Chondrocyte (in vitro differentiated cells): ENCODE measurements around the gene HMGN1. TPM values are rescaled to one million over a fixed set of nuclear protein-coding genes. Genes with fewer than 3 reads are reported as not detected.

ENCODE experiments used
- DNase-seq: peaks from one replicate; pipeline ENCODE4 v3.0.0; 2021; ENCODE audit warnings: mixed read lengths, low spot score
- H3K27ac Mint-ChIP-seq: one replicate; pipeline ENCODE4 v1.8.0; 2021; ENCODE audit warnings: mild to moderate bottlenecking, moderate library complexity, mixed read lengths; ENCODE audit not compliant: unreplicated experiment
- H3K27me3 Mint-ChIP-seq: 2 replicates; pipeline ENCODE4 v1.8.0; 2021; ENCODE audit warnings: low read depth, mixed read lengths
- H3K36me3 Mint-ChIP-seq: 2 replicates; pipeline ENCODE4 v1.8.0; 2021; ENCODE audit warnings: low read depth, mixed read lengths
- H3K4me1 Mint-ChIP-seq: 2 replicates; pipeline ENCODE4 v1.8.0; 2021; ENCODE audit warnings: low read depth, mild to moderate bottlenecking, mixed read lengths
- H3K4me3 Mint-ChIP-seq: one replicate; pipeline ENCODE4 v1.8.0; 2021; ENCODE audit warnings: mild to moderate bottlenecking, moderate library complexity, mixed read lengths; ENCODE audit not compliant: unreplicated experiment
- H3K9me3 Mint-ChIP-seq: 2 replicates; pipeline ENCODE4 v1.8.0; 2021; ENCODE audit warnings: low read depth, mixed read lengths
- total RNA-seq: library from RNA; stranded (reverse); gene quantifications from 3 replicates; pipeline ENCODE4 v1.2.1, GENCODE V29; 2021
- TF ChIP-seq, protein P1 (sequence below): fragments of 200-600 bp; sonication (generic); IDR thresholded peaks from 2 replicates; pipeline ENCODE4 v1.5.0; 2021; ENCODE audit warnings: antibody characterized with exemption, mild to moderate bottlenecking, moderate library complexity

HMGN1 gene
- total RNA-seq, 1 donor from 2014 or later, result 230 TPM

GRCh38 chr21:39316729-39317128 is 32.2 kb downstream of the HMGN1 start:
- no peaks in the 10 kb centered on the region for H3K27me3 Mint-ChIP-seq
- TF ChIP-seq, protein P1, sequence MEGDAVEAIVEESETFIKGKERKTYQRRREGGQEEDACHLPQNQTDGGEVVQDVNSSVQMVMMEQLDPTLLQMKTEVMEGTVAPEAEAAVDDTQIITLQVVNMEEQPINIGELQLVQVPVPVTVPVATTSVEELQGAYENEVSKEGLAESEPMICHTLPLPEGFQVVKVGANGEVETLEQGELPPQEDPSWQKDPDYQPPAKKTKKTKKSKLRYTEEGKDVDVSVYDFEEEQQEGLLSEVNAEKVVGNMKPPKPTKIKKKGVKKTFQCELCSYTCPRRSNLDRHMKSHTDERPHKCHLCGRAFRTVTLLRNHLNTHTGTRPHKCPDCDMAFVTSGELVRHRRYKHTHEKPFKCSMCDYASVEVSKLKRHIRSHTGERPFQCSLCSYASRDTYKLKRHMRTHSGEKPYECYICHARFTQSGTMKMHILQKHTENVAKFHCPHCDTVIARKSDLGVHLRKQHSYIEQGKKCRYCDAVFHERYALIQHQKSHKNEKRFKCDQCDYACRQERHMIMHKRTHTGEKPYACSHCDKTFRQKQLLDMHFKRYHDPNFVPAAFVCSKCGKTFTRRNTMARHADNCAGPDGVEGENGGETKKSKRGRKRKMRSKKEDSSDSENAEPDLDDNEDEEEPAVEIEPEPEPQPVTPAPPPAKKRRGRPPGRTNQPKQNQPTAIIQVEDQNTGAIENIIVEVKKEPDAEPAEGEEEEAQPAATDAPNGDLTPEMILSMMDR, result no peak
- peaks cover 2% of the 10 kb centered on the region for H3K36me3 Mint-ChIP-seq
- H3K9me3 Mint-ChIP-seq, result no peaks in the 10 kb centered on the region
- peaks cover 17% of the 10 kb centered on the region for H3K4me1 Mint-ChIP-seq
- no peak overlapping the region for H3K27ac Mint-ChIP-seq
- no peak overlapping the region for H3K4me3 Mint-ChIP-seq
- no peak for DNase-seq

DNA sequence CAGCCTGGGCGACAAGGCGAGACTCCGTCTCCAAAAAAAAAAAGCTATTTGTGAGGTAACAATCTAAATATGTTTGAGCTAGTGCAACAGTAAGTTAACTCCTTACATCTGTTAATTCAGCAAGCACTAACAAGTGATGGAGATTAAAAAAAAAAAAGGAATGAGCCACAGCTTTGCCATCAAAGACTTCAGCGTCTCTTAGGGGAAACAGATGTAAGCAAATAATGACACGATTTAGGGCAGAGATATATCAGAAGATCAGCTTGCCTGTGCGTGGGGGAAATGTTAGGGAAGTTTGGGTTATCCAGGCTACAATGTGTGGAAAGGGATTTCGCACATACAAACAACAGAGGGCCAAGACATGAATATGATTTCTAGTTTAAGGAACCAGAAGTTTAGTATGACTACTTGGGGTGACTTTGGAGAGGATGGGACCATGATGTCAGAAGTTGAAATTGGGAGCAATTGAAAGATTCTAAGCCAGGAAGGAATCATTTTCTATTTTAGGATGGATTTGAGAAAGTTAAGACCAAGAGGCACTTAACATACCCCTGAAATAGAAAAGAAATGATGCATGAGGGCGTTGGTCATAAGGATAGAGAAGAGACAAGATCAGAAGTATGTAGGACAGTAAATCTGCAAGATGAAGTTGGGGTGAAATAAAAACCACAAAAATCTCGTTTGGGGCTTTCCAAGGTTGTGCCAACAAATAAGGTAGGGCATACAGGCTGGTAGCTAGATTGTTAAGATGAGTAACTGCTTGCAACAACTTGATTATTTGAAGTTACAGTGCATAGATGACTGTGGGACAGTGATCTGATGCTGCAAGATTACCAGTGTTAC is 33.1 kb downstream of the HMGN1 start:
- Mint-ChIP-seq H3K4me3 (no peak overlapping the region), H3K27me3 (no peaks in the 10 kb centered on the region), H3K27ac (no peak overlapping the region), H3K9me3 (no peaks in the 10 kb centered on the region), H3K4me1 (peaks cover 19% of the 10 kb centered on the region), H3K36me3 (peaks cover 4% of the 10 kb centered on the region)
- DNase-seq, result no peak
- TF ChIP-seq, protein P1, result no peak

GRCh38 chr21:39314143-39315027 is 34.5 kb downstream of the HMGN1 start:
- H3K4me3 Mint-ChIP-seq, result peak overlapping the region; percentile 93
- no peaks in the 10 kb centered on the region for H3K9me3 Mint-ChIP-seq
- DNase-seq, result no peak
- TF ChIP-seq, protein P1, result peak; percentile 44
- peaks cover 4% of the 10 kb centered on the region for H3K36me3 Mint-ChIP-seq
- H3K4me1 Mint-ChIP-seq, result peaks cover 25% of the 10 kb centered on the region
- peak overlapping the region; percentile 93 for H3K27ac Mint-ChIP-seq
- H3K27me3 Mint-ChIP-seq, result no peaks in the 10 kb centered on the region

- peaks cover 4% of the 10 kb centered on the region for H3K36me3 Mint-ChIP-seq
- H3K27me3 Mint-ChIP-seq, result no peaks in the 10 kb centered on the region
- peak within 1 kb of the TSS; percentile 93 for H3K4me3 Mint-ChIP-seq
- H3K27ac Mint-ChIP-seq, result peak within 1 kb of the TSS; percentile 96
- TF ChIP-seq, protein P1, result peak; percentile 72
- peak; percentile 89 for DNase-seq
- peaks cover 26% of the 10 kb centered on the region for H3K4me1 Mint-ChIP-seq
- no peaks in the 10 kb centered on the region for H3K9me3 Mint-ChIP-seq
Measured at GRCh38 chr21:39313571-39314142, 35.2 kb downstream of the HMGN1 start, which contains the start of gene BRWD1. BRWD1 (minus strand) TSS chr21:39313632; CDS start chr21:39313491, 141 bp downstream.
